MG63 (cell line): ENCODE data around the gene FLACC1. TPM values are rescaled to one million over a fixed set of nuclear protein-coding genes. Genes with fewer than 3 reads are reported as not detected.
"Not testable (repeated sequence)": the region's sequence is repeated elsewhere in the genome, so short reads cannot be mapped to it uniquely, and the experiment has no call there.

ENCODE experiments used
- DNase-seq: peaks from one replicate; pipeline ENCODE4 v3.0.0-alpha.2; 2020
- H3K27me3 ChIP-seq: fragments of 250-450 bp; sonication (Bioruptor Pico); 2 replicates; pipeline ENCODE4 v1.5.1; 2020; ENCODE audit warnings: mild to moderate bottlenecking, moderate library complexity
- H3K36me3 ChIP-seq: fragments of 250-450 bp; sonication (Bioruptor Pico); 2 replicates; pipeline ENCODE4 v1.5.1; 2020; ENCODE audit warnings: mild to moderate bottlenecking, moderate library complexity
- H3K4me3 ChIP-seq: fragments of 250-450 bp; sonication (Bioruptor Pico); 2 replicates; pipeline ENCODE4 v1.5.1; 2020; ENCODE audit warnings: mild to moderate bottlenecking, moderate library complexity
- H3K9me3 ChIP-seq: fragments of 250-450 bp; sonication (Bioruptor Pico); 2 replicates; pipeline ENCODE4 v1.5.1; 2020; ENCODE audit warnings: mild to moderate bottlenecking, moderate library complexity
- total RNA-seq: library from RNA; depleted of rRNA; stranded (reverse); fragments of >200 nt; shearing (Covaris generic); gene quantifications from 2 replicates; pipeline ENCODE4 v1.2.3, GENCODE V29; 2014; ENCODE audit warnings: low replicate concordance; rRNA removed

Gene FLACC1
- 0.26 TPM in 1 of 2 replicates, not detected in the other for total RNA-seq

DNA sequence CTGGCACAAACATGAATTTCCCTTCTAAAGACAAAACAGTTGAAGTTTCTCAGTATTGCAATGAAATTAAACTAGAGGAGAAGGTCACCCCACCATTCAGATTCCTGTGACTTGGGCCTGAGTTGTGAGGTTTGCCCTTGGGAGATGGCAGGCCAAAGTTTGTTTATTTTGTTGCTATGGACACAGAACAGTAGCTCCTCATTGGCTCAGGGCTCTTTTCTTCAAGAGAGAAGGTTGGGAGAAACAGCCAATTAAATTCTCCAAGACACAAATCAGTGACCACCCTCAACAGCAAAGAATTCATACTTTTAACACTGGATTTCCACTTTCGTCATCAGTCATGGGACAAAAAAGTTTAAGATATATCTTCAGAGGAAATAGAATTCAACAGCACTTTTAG lies at the start of gene FLACC1:
Gene FLACC1 (minus strand): TSS at position 125 of the 400 bp plus-strand sequence. CDS start 5,941 bp downstream, outside the sequence.
- DNase-seq: no peak
- Histone ChIP-seq H3K4me3 (no peak within 1 kb of the TSS), H3K9me3 (no peaks in the 10 kb centered on the region), H3K27me3 (no peaks in the 10 kb centered on the region), H3K36me3 (peaks cover 7% of the 10 kb centered on the region; the same call in 1 of the 2 replicates)

GRCh38 chr2:201406077-201406662 lies 49.0 kb upstream of the FLACC1 start:
- Histone ChIP-seq H3K36me3 (peaks cover 3% of the 10 kb centered on the region), H3K9me3 (no peaks in the 10 kb centered on the region), H3K4me3 (peak overlapping the region; percentile 38), H3K27me3 (no peaks in the 10 kb centered on the region)
- no peak for DNase-seq

DNA sequence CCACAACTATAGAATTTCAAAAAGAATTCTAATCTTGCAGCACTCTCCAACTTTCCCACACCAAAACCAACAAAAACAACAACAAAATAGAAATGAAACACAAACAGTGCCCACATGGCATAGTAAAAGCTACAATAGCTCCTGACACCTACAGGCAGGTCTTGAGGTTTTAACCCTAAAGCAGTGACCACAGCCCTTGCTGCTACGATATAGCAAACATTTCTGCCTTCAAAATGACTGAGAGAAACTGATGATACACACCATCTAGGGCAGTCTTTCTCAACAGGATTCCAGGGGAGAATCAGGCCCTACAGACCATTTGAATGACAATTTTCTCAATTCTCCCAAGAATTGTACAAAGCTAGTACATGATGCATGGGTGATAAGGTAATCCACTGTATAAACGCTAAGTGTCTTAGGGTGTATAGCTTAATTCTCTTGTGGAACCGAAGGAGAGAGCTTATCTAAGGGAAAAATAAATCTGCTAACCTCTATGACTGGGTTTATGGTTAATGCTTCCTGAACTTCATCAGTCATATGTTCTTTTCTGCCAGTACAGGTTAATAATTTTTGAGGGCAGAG lies 47.6 kb upstream of the FLACC1 start:
- DNase-seq: no peak
- Histone ChIP-seq H3K36me3 (peaks cover 3% of the 10 kb centered on the region), H3K9me3 (no peaks in the 10 kb centered on the region), H3K27me3 (no peaks in the 10 kb centered on the region), H3K4me3 (no peak overlapping the region)

GRCh38 chr2:201403880-201404279 lies 46.7 kb upstream of the FLACC1 start:
- peaks cover 8% of the 10 kb centered on the region for H3K36me3 ChIP-seq
- no peak for DNase-seq
- no peaks in the 10 kb centered on the region for H3K9me3 ChIP-seq
- no peak overlapping the region for H3K4me3 ChIP-seq
- no peaks in the 10 kb centered on the region for H3K27me3 ChIP-seq

DNA sequence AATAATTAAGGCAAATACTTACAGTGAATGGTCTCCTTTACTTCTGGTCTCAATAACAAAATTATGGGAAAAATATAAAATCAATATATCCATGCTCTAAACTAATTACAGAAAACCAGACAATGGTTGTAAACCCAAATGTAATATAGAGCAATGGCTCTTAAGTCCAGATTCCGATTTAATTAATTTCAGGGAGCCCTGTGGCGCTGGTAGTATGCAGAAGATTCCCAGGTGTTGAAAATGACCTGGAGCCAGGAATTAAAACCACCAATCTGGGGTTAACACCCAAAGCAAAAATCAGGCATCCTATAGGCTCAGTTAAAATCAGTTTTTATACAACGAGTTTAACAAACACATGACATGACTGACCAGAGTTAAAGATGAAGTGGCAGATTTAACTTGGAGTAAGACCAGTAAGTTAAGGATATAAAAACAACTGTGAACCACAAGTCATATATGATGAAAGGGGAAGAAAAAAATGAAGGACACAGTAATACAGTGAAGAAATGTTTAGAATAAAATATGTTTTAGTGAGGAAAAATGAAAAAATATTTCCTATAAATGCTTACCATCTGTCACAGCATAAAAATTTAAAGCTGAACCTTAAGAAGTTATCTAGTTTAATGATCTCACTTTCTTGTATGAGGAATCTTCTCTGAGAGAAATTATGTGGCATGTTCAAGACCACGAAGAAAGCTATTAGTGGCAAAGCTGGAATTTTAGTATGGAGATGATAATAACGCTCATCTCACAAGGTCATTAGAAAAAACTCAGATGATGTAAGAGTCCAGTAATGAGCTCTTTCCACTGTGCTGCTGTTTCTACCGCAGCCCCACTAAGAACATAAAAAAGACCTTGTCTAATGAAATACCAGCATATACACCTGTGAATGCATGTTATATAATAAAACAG lies 45.8 kb upstream of the FLACC1 start:
- DNase-seq: no peak
- Histone ChIP-seq H3K9me3 (no peaks in the 10 kb centered on the region), H3K36me3 (peaks cover 12% of the 10 kb centered on the region), H3K27me3 (no peaks in the 10 kb centered on the region), H3K4me3 (no peak overlapping the region)

- H3K36me3 ChIP-seq: peaks cover 23% of the 10 kb centered on the region
- H3K9me3 ChIP-seq: no peaks in the 10 kb centered on the region
- no peaks in the 10 kb centered on the region for H3K27me3 ChIP-seq
- no peak overlapping the region for H3K4me3 ChIP-seq
- DNase-seq: no peak
Measured at GRCh38 chr2:201401815-201402214, 44.7 kb upstream of the FLACC1 start.

- no peak overlapping the region for H3K4me3 ChIP-seq
- H3K27me3 ChIP-seq: no peaks in the 10 kb centered on the region
- no peak for DNase-seq
- H3K36me3 ChIP-seq: peaks cover 44% of the 10 kb centered on the region
- H3K9me3 ChIP-seq: no peaks in the 10 kb centered on the region
Measured at GRCh38 chr2:201396595-201396994, 39.5 kb upstream of the FLACC1 start.

DNA sequence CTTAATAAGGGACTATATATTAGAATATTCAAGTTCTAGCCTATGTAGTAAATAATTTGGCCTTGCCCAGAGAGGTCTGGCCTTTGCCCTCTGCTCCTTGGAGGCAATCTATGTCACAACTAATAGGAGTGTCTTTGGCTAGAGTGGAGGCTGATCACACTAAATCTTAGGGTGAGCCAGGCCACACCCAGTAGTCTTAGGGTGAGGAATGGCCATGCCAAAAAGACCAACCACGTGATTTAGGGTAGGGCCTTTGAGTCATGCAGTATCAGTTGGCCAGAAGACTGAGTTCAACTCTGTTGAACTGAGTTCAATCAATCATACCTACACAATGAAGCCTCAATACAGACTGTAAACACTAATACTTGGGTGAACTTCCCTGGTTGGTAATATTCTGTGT lies 26.0 kb upstream of the FLACC1 start:
- Histone ChIP-seq H3K27me3 (no peaks in the 10 kb centered on the region), H3K9me3 (0 out of 2 replicates have a peak, but pooled peaks cover 3% of the 10 kb centered on the region), H3K36me3 (peaks cover 46% of the 10 kb centered on the region), H3K4me3 (no peak overlapping the region)
- peak; percentile 11 for DNase-seq

- no peak for DNase-seq
- peaks cover 20% of the 10 kb centered on the region for H3K36me3 ChIP-seq
- H3K27me3 ChIP-seq: no peaks in the 10 kb centered on the region
- peaks cover 3% of the 10 kb centered on the region for H3K9me3 ChIP-seq
- no peak overlapping the region for H3K4me3 ChIP-seq
Measured at GRCh38 chr2:201378496-201379397, 21.6 kb upstream of the FLACC1 start.

DNA sequence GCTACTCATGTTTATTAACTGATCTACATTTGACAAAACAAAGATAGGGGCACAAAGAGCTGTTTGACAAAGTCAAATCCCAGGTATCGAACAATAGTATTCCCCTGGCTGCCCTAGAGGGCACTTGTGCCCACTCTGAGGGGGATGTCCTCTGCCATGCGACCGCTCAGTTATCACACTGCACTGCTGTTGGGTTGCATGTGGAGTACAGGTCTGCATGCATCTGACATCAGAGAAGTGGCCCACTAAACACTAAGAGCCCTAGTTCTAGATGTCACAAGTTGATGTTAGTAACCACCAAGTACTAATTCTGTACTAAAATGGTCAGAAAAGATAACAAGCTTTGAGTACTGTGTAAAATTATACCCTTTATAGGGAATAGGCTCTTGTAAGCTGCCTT lies 20.1 kb upstream of the FLACC1 start:
- Histone ChIP-seq H3K9me3 (peaks cover 3% of the 10 kb centered on the region), H3K27me3 (no peaks in the 10 kb centered on the region), H3K36me3 (peaks cover 20% of the 10 kb centered on the region), H3K4me3 (no peak overlapping the region)
- no peak for DNase-seq

DNA sequence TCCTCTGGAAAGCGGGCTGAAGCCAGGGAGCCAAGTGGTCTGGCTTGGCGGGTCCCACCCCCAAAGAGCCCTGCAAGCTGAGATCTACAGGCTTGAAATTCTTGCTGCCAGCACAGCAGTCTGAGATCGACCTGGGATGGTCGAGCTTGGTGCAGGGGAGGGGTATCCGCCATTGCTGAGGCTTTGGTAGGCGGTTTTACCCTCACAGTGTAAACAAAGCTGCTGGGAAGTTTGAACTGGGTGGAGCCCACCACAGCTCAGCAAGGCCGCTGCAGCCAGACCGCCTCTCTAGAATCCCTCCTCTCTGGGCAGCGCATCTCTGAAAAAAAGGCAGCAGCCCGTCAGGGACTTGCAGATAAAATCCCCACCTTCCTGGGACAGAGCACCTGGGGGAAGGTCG lies 12.6 kb upstream of the FLACC1 start:
- H3K4me3 ChIP-seq: no peak overlapping the region
- H3K27me3 ChIP-seq: no peaks in the 10 kb centered on the region
- H3K36me3 ChIP-seq: no peaks in the 10 kb centered on the region; the same call in none of the 2 replicates
- no peak for DNase-seq
- H3K9me3 ChIP-seq: peaks cover 7% of the 10 kb centered on the region

- not testable (repeated sequence) for H3K4me3 ChIP-seq, DNase-seq, H3K36me3 ChIP-seq, H3K9me3 ChIP-seq, H3K27me3 ChIP-seq
Measured at GRCh38 chr2:201369318-201369717, 12.2 kb upstream of the FLACC1 start.

DNA sequence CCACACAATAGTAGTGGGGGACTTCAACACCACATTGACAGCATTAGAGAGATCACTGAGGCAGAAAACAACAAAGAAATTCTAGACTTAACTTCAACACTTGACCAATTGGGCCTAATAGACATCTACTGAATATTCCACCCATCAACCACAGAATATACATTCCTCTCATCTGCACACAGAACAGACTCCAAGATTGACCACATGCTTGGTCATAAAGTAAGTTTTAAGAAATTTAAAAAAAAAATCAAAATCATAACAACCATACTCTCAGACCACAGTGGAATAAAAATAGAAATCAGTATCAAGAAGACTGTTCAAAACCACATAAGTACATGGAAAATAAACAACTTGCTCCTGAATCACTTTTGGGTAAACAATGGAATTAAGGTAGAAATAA lies 9.0 kb upstream of the FLACC1 start:
- H3K4me3 ChIP-seq: no peak overlapping the region
- H3K27me3 ChIP-seq: no peaks in the 10 kb centered on the region
- peaks cover 12% of the 10 kb centered on the region for H3K9me3 ChIP-seq
- no peak for DNase-seq
- peaks cover 14% of the 10 kb centered on the region for H3K36me3 ChIP-seq

DNA sequence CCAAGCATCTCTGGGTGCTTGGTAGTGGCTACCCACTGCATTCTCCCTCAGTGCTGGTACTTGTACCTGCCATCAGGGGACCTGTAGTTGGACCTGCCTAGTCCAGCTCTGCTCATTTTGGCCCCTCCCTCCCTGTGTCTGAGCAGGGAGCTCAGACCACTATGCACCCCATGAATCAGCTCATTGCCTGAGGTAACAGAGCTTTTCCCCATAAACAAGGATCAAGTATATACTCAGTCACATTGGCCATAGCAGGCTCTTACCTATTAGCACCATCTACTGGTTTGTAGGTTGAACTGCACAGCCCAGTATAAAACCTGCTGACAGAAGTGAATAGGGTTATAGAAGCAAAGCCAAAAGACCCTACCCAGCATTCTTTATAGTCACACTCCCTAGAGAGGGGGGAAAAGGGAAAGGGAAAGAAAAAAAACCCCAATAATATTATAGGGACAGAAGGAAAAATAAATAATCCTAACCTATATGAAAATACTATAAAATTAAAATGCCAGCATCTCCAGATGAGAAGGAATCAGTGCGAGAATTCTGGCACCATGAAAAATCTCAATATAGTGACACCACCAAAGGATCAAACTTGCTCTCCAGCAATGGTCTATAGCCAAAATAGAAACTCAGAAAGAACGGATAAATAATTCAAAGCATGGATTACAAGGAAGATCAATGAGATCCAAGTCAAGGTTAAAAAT lies 6.9 kb upstream of the FLACC1 start:
- H3K9me3 ChIP-seq: peaks cover 12% of the 10 kb centered on the region
- no peak overlapping the region for H3K4me3 ChIP-seq
- peaks cover 14% of the 10 kb centered on the region for H3K36me3 ChIP-seq
- no peak for DNase-seq
- H3K27me3 ChIP-seq: no peaks in the 10 kb centered on the region

DNA sequence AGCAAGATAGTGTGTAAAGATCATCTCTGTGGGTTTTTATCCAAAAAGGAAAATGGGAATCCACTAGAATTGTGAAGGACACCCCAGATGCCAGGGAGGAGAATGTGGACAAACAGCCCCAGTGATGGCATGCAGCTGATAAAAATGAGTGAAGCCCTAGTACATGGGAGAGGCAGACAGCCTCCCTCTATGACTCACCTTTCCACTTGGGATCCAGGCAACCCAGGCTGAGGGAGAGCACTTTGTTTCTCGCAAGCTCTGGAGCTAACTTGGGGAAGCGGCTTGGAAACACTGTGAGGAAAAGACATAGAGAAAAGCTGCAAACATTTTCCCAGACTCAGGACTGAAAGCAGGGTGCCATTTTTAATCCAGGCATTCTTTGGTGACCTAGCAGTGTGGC lies 5.3 kb upstream of the FLACC1 start:
- DNase-seq: no peak
- Histone ChIP-seq H3K9me3 (peaks cover 12% of the 10 kb centered on the region), H3K4me3 (no peak overlapping the region), H3K36me3 (peaks cover 14% of the 10 kb centered on the region), H3K27me3 (no peaks in the 10 kb centered on the region)
